NOMO-1 treated with dmso at 0.1 percent for 144 hours (cell line): ENCODE measurements around the gene HPD.

Source experiments
- DNase-seq: peaks from one replicate; lab custom pipeline; 2025; ENCODE audit not compliant: unreplicated experiment; lab: John Stamatoyannopoulos, UW

Gene HPD

GRCh38 chr12:121829250-121829918 lies 29.3 kb downstream of the HPD start:
- DNase-seq: no peak

GRCh38 chr12:121828826-121829225 lies 29.8 kb downstream of the HPD start:
- DNase-seq: no peak

- no peak for DNase-seq
Measured at GRCh38 chr12:121828306-121828705, 30.4 kb downstream of the HPD start.

- DNase-seq: no peak
Measured at GRCh38 chr12:121827351-121828099, 31.1 kb downstream of the HPD start.

- no peak for DNase-seq
Measured at GRCh38 chr12:121826318-121827150, 32.1 kb downstream of the HPD start.

GRCh38 chr12:121825041-121825523 lies 33.6 kb downstream of the HPD start:
- no peak for DNase-seq

- DNase-seq: no peak
Measured at GRCh38 chr12:121823727-121824115, 34.9 kb downstream of the HPD start.

GRCh38 chr12:121823101-121823726 lies 35.4 kb downstream of the HPD start:
- DNase-seq: no peak

- no peak for DNase-seq
Measured at GRCh38 chr12:121822393-121823100, 36.1 kb downstream of the HPD start.

- no peak for DNase-seq
Measured at GRCh38 chr12:121820056-121820455, 38.6 kb downstream of the HPD start.

GRCh38 chr12:121819212-121819949 lies 39.3 kb downstream of the HPD start:
- no peak for DNase-seq

GRCh38 chr12:121817648-121818043 lies 41.0 kb downstream of the HPD start:
- DNase-seq: no peak

GRCh38 chr12:121816925-121817647 lies 41.6 kb downstream of the HPD start:
- DNase-seq: no peak

- no peak for DNase-seq
Measured at GRCh38 chr12:121815263-121815662, 43.4 kb downstream of the HPD start.

GRCh38 chr12:121814429-121815119 lies 44.1 kb downstream of the HPD start:
- DNase-seq: no peak

GRCh38 chr12:121813951-121814350 lies 44.7 kb downstream of the HPD start:
- no peak for DNase-seq

- DNase-seq: peak; percentile 44
Measured at GRCh38 chr12:121812921-121813896, 45.5 kb downstream of the HPD start.
